ENCODE data around the gene HCK. TPM values are rescaled to one million over a fixed set of nuclear protein-coding genes. Genes with fewer than 3 reads are reported as not detected.

The HCK gene
- total and polyA plus RNA-seq, 7 donors = 8.6 to 28.0 (median 17.5) TPM

DNA sequence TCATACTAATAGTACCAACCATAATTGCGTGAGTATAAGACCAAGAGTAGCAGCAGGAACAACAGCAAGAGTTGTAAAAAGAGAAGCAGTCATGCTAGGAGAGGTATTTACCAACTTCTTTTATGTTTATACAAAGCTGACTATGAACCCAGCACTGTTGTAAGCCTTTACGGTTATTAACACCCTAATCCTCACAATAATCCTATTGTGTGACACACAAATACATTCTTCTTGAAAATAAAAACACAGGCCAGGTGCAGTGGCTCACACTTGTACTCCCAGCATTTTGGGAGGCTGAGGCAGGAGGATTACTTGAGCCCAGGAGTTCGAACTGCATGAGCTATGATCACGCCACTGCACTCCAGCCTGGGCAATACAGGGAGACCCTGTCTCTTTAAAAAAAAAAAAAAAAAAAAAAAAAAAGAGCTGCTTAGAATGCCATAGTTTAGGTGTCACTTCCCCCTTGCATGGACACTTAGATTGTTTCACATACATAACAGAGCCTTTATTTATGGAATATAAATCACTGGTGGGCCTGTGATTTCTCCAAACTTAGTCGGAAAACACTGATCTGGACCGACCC is 20.2 kb downstream of the HCK start:
- Histone ChIP-seq H3K27me3 (peaks cover 0 to 17% (median 0%) of the 10 kb centered on the region in 3 donors), H3K36me3 (no peaks in the 10 kb centered on the region), H3K4me1 (no peaks in the 10 kb centered on the region), H3K27ac (no peak overlapping the region), H3K4me3 (no peak overlapping the region), H3K9me3 (no peaks in the 10 kb centered on the region)
- WGBS, 2 donors = 58 to 77% methylated on average over 6 of the region's 6 CpGs
- no peak for DNase-seq
- intact Hi-C loops (cut with DNase I) = no loop called here
- no peak for TF ChIP-seq POLR2A (IDR thresholded peaks at IDR 0.05)
- TF ChIP-seq EP300 (IDR thresholded peaks at IDR 0.05) = no peak
- TF ChIP-seq POLR2AphosphoS5 (IDR thresholded peaks at IDR 0.05) = no peak
- TF ChIP-seq CTCF (IDR thresholded peaks at IDR 0.05) = no peak

GRCh38 chr20:32075534-32075933 is 23.5 kb downstream of the HCK start:
- no peaks in the 10 kb centered on the region for H3K4me1 ChIP-seq
- DNase-seq = no peak
- no peak overlapping the region for H3K27ac ChIP-seq
- H3K27me3 ChIP-seq = peaks cover 0 to 9% (median 0%) of the 10 kb centered on the region in 3 donors
- TF ChIP-seq POLR2A (IDR thresholded peaks at IDR 0.05) (no peak), EP300 (IDR thresholded peaks at IDR 0.05) (no peak), CTCF (IDR thresholded peaks at IDR 0.05) (no peak), POLR2AphosphoS5 (IDR thresholded peaks at IDR 0.05) (no peak)
- intact Hi-C loops (cut with DNase I) = no loop called here
- no peaks in the 10 kb centered on the region for H3K9me3 ChIP-seq
- no peaks in the 10 kb centered on the region for H3K36me3 ChIP-seq
- H3K4me3 ChIP-seq = no peak overlapping the region
- WGBS, 2 donors = 92 to 98% methylated on average over 1 of the region's 1 CpG

- H3K27ac ChIP-seq = no peak overlapping the region
- no peaks in the 10 kb centered on the region for H3K4me1 ChIP-seq
- WGBS, 2 donors = 49 to 67% methylated on average over 4 of the region's 4 CpGs
- no peaks in the 10 kb centered on the region for H3K36me3 ChIP-seq
- TF ChIP-seq POLR2A (IDR thresholded peaks at IDR 0.05) = no peak
- TF ChIP-seq CTCF (IDR thresholded peaks at IDR 0.05) = no peak
- no peak for TF ChIP-seq EP300 (IDR thresholded peaks at IDR 0.05)
- no peak for TF ChIP-seq POLR2AphosphoS5 (IDR thresholded peaks at IDR 0.05)
- peaks cover 0 to 18% (median 0%) of the 10 kb centered on the region in 3 donors for H3K27me3 ChIP-seq
- DNase-seq = no peak
- intact Hi-C loops (cut with DNase I) = no loop called here
- no peaks in the 10 kb centered on the region for H3K9me3 ChIP-seq
- no peak overlapping the region for H3K4me3 ChIP-seq
Measured at GRCh38 chr20:32077190-32077589, 25.1 kb downstream of the HCK start.

GRCh38 chr20:32078322-32078721 is 26.3 kb downstream of the HCK start:
- DNase-seq = no peak
- Histone ChIP-seq H3K4me1 (no peaks in the 10 kb centered on the region), H3K27ac (no peak overlapping the region), H3K9me3 (no peaks in the 10 kb centered on the region), H3K27me3 (peaks cover 0 to 20% (median 0%) of the 10 kb centered on the region in 3 donors), H3K4me3 (no peak overlapping the region), H3K36me3 (no peaks in the 10 kb centered on the region)
- WGBS, 2 donors = 86 to 95% methylated on average over 5 of the region's 5 CpGs
- intact Hi-C loops (cut with DNase I) = no loop called here
- TF ChIP-seq POLR2AphosphoS5 (IDR thresholded peaks at IDR 0.05) (no peak), EP300 (IDR thresholded peaks at IDR 0.05) (no peak), POLR2A (IDR thresholded peaks at IDR 0.05) (no peak), CTCF (IDR thresholded peaks at IDR 0.05) (no peak)

GRCh38 chr20:32078791-32079190 is 26.7 kb downstream of the HCK start:
- intact Hi-C loops (cut with DNase I) = no loop called here
- H3K27me3 ChIP-seq = peaks cover 0 to 25% (median 0%) of the 10 kb centered on the region in 3 donors
- H3K27ac ChIP-seq = no peak overlapping the region
- H3K4me1 ChIP-seq = no peaks in the 10 kb centered on the region
- no peaks in the 10 kb centered on the region for H3K9me3 ChIP-seq
- no peaks in the 10 kb centered on the region for H3K36me3 ChIP-seq
- no peak overlapping the region for H3K4me3 ChIP-seq
- TF ChIP-seq POLR2AphosphoS5 (IDR thresholded peaks at IDR 0.05) (no peak), POLR2A (IDR thresholded peaks at IDR 0.05) (no peak), CTCF (IDR thresholded peaks at IDR 0.05) (no peak), EP300 (IDR thresholded peaks at IDR 0.05) (no peak)
- DNase-seq = no peak

All from sigmoid colon (tissue), 7 donors.